Lower lobe of right lung (tissue), 2 donors: ENCODE measurements around the gene AADAC. TPM values are rescaled to one million over a fixed set of nuclear protein-coding genes. Genes with fewer than 3 reads are reported as not detected.
"Not testable (repeated sequence)": the region's sequence is repeated elsewhere in the genome, so short reads cannot be mapped to it uniquely, and the experiment has no call there.

ENCODE experiments used
- ATAC-seq, 2 donors: fragments of 200-7000 bp; cut with Tn5 transposase; one replicate each; pipeline ENCODE4 v1.9.1; 2020 to 2022; ENCODE audit warnings: mild to moderate bottlenecking in 2 of 2, moderate library complexity in 2 of 2
- DNase-seq: peaks from one replicate; pipeline ENCODE4 v3.0.0-alpha.2; 2020
- H3K27ac ChIP-seq: fragments of 200-600 bp; one replicate; pipeline ENCODE4 v1.8.0; 2022
- H3K27me3 ChIP-seq: fragments of 200-600 bp; one replicate; pipeline ENCODE4 v1.8.0; 2022; ENCODE audit warnings: low read depth
- H3K36me3 ChIP-seq: fragments of 200-600 bp; one replicate; pipeline ENCODE4 v1.8.0; 2022; ENCODE audit warnings: mild to moderate bottlenecking
- H3K4me1 ChIP-seq: fragments of 200-600 bp; one replicate; pipeline ENCODE4 v1.8.0; 2022
- H3K4me3 ChIP-seq: fragments of 200-600 bp; one replicate; pipeline ENCODE4 v1.8.0; 2022; ENCODE audit warnings: mild to moderate bottlenecking
- H3K9me3 ChIP-seq: fragments of 200-600 bp; one replicate; pipeline ENCODE4 v1.8.0; 2022
- CTCF ChIP-seq: fragments of 200-600 bp; IDR thresholded peaks from one replicate; pipeline ENCODE4 v1.8.0; 2022; ENCODE audit warnings: antibody characterized with exemption, mild to moderate bottlenecking
- intact Hi-C: fragments of 100-400 bp; cut with DNase I; formaldehyde crosslinking; loops from one replicate; pipeline ENCODE4 v1.11.0; 2022
- total RNA-seq: library from RNA; stranded (reverse); fragmentation: NEBNext Ultra II Directional; extraction: Animal tissue kit (Norgen Biotek cat#: 25700); gene quantifications from one replicate; pipeline ENCODE4 v1.2.1, GENCODE V29; 2021
- donor health status: DM: no; HTN: yes; CAD: no; lungs with severe emphysema.

The AADAC gene
- total RNA-seq, 1 donor from 2014 or later: 5.6 TPM

- no peak for ATAC-seq
- H3K4me3 ChIP-seq: no peak overlapping the region
- no peaks in the 10 kb centered on the region for H3K9me3 ChIP-seq
- intact Hi-C loops: no loop called here
- H3K27ac ChIP-seq: no peak overlapping the region
- H3K27me3 ChIP-seq: no peaks in the 10 kb centered on the region
- H3K4me1 ChIP-seq: peaks cover 8% of the 10 kb centered on the region
- TF ChIP-seq CTCF: no peak
- H3K36me3 ChIP-seq: no peaks in the 10 kb centered on the region
- no peak for DNase-seq
Measured at GRCh38 chr3:151841801-151842200, 27.9 kb downstream of the AADAC start.

GRCh38 chr3:151843275-151843674 is 29.4 kb downstream of the AADAC start:
- DNase-seq (no peak), ATAC-seq (no peak)
- Histone ChIP-seq H3K4me3 (no peak overlapping the region), H3K27ac (no peak overlapping the region), H3K36me3 (no peaks in the 10 kb centered on the region), H3K4me1 (no peaks in the 10 kb centered on the region), H3K27me3 (no peaks in the 10 kb centered on the region), H3K9me3 (no peaks in the 10 kb centered on the region)
- no peak for TF ChIP-seq CTCF
- intact Hi-C loops: no loop called here

- ATAC-seq: no peak
- H3K4me1 ChIP-seq: no peaks in the 10 kb centered on the region
- H3K4me3 ChIP-seq: no peak overlapping the region
- H3K9me3 ChIP-seq: peaks cover 3% of the 10 kb centered on the region
- H3K27ac ChIP-seq: no peak overlapping the region
- no peak for DNase-seq
- H3K27me3 ChIP-seq: no peaks in the 10 kb centered on the region
- TF ChIP-seq CTCF: no peak
- no peaks in the 10 kb centered on the region for H3K36me3 ChIP-seq
- intact Hi-C loops: no loop called here
Measured at GRCh38 chr3:151845306-151845905, 31.5 kb downstream of the AADAC start.

GRCh38 chr3:151850065-151850464 is 36.1 kb downstream of the AADAC start:
- H3K36me3 ChIP-seq, H3K4me1 ChIP-seq, ATAC-seq, H3K27me3 ChIP-seq, DNase-seq, H3K4me3 ChIP-seq, H3K9me3 ChIP-seq, intact Hi-C loops, H3K27ac ChIP-seq: not testable (repeated sequence)

GRCh38 chr3:151852074-151852811 is 38.3 kb downstream of the AADAC start:
- Histone ChIP-seq H3K4me3 (no peak overlapping the region), H3K4me1 (no peaks in the 10 kb centered on the region), H3K9me3 (peaks cover 6% of the 10 kb centered on the region), H3K27ac (no peak overlapping the region), H3K36me3 (no peaks in the 10 kb centered on the region), H3K27me3 (no peaks in the 10 kb centered on the region)
- intact Hi-C loops: no loop called here
- DNase-seq (no peak), ATAC-seq (no peak)
- TF ChIP-seq CTCF: no peak

- intact Hi-C loops: no loop called here
- Histone ChIP-seq H3K27me3 (no peaks in the 10 kb centered on the region), H3K4me1 (no peaks in the 10 kb centered on the region), H3K27ac (no peak overlapping the region), H3K4me3 (no peak overlapping the region), H3K36me3 (no peaks in the 10 kb centered on the region), H3K9me3 (no peaks in the 10 kb centered on the region)
- no peak for TF ChIP-seq CTCF
- ATAC-seq (no peak), DNase-seq (no peak)
Measured at GRCh38 chr3:151856118-151856517, 42.2 kb downstream of the AADAC start.
